ENCODE measurements around the gene XYLT1. TPM values are rescaled to one million over a fixed set of nuclear protein-coding genes. Genes with fewer than 3 reads are reported as not detected.

Gene XYLT1
- total and polyA plus RNA-seq, 2 of the 4 experiments (the other 2 are of a cell fraction): 9.0 to 12.7 TPM

- Histone ChIP-seq H3K27ac (ENCODE audit: insufficient read depth, low read length) (no peak overlapping the region), H3K56ac (ENCODE audit: extremely low read depth, insufficient read depth, low read length) (no peak overlapping the region), H3K27me3 (ENCODE audit: control insufficient read depth, insufficient read depth, low read length) (no peaks in the 10 kb centered on the region), H2AFZ (replicated peaks; ENCODE audit: low read length, poor library complexity) (no peak overlapping the region), H3K9ac (ENCODE audit: low read depth, low read length) (no peak overlapping the region), H3K18ac (ENCODE audit: low read depth, low read length) (no peak overlapping the region), H3K4ac (ENCODE audit: low read depth, low read length) (no peak overlapping the region), H3K23ac (ENCODE audit: low read depth, low read length) (no peak overlapping the region), H3K9me3 (ENCODE audit: control insufficient read depth, insufficient read depth, low read length) (no peaks in the 10 kb centered on the region), H3K4me2 (ENCODE audit: low read depth, low read length) (no peak overlapping the region), H2BK15ac (ENCODE audit: low read depth, low read length) (no peak overlapping the region), H4K5ac (ENCODE audit: low read depth, low read length) (no peak overlapping the region), H4K8ac (ENCODE audit: low read depth in 2 of 2, low read length in 2 of 2) (no peak overlapping the region), H2BK20ac (ENCODE audit: low read depth, low read length) (no peak overlapping the region), H2AK5ac (ENCODE audit: low read depth, low read length) (no peak overlapping the region), H3K36me3 (ENCODE audit: control insufficient read depth, insufficient read depth, low read length) (no peaks in the 10 kb centered on the region), H2AK9ac (replicated peaks; ENCODE audit: low read depth, low read length, poor library complexity) (no peak overlapping the region), H3K79me1 (ENCODE audit: low read depth in 1 of 2, low read length in 2 of 2) (peaks cover 5 to 10% of the 10 kb centered on the region in 2 experiments; a peak in 3 of 4 replicates), H3K4me3 (ENCODE audit: insufficient read depth, low read depth, low read length) (no peak overlapping the region), H4K20me1 (ENCODE audit: insufficient read depth, low read length) (peaks cover 4% of the 10 kb centered on the region; the same call in 1 of the 2 replicates), H3K4me1 (ENCODE audit: control insufficient read depth, insufficient read depth, low read length) (no peaks in the 10 kb centered on the region), H4K91ac (ENCODE audit: insufficient read depth, low read depth, low read length) (no peak overlapping the region), H3K9me1 (ENCODE audit: insufficient read depth, low read length) (peaks cover 6% of the 10 kb centered on the region; the same call in 1 of the 2 replicates), H2BK120ac (ENCODE audit: low read depth, low read length) (no peak overlapping the region), H2BK5ac (ENCODE audit: low read depth, low read length, poor library complexity, severe bottlenecking) (no peak overlapping the region), H3K14ac (replicated peaks; ENCODE audit: low read depth, low read length) (no peak overlapping the region)
- CTCF ChIA-PET: no interaction called here
- POLR2A ChIA-PET (ENCODE audit: unreplicated experiment): no interaction called here
- intact Hi-C loops (cut with micrococcal nuclease) (no loop called here), in situ Hi-C loops (cut with MboI; ENCODE audit: low sequenced_read_pairs) (no loop called here), dilution Hi-C loops (cut with HindIII; ENCODE audit: low sequenced_read_pairs, unreplicated experiment) (no loop called here)
- no peak for ATAC-seq (ENCODE audit: low read depth)
- no peak for TF ChIP-seq FOS (IDR thresholded peaks at IDR 0.05; ENCODE audit: low read depth, low read length)
- TF ChIP-seq MAFK (IDR thresholded peaks at IDR 0.05; ENCODE audit: low read depth, low read length): no peak
- no peak for TF ChIP-seq MAZ (IDR thresholded peaks at IDR 0.05; ENCODE audit: borderline replicate concordance, low read depth, low read length)
- TF ChIP-seq ELK1 (IDR thresholded peaks at IDR 0.05; ENCODE audit: borderline replicate concordance, low read depth, low read length): no peak
- TF ChIP-seq SMC3 (IDR thresholded peaks at IDR 0.05; ENCODE audit: low read depth, low read length): no peak
- no peak for TF ChIP-seq RCOR1 (IDR thresholded peaks at IDR 0.05; ENCODE audit: insufficient replicate concordance, low read length)
- no peak for TF ChIP-seq NFE2L2 (IDR thresholded peaks at IDR 0.05; ENCODE audit: low read depth, low read length)
- TF ChIP-seq RAD21 (IDR thresholded peaks at IDR 0.05; ENCODE audit: low read length): no peak
- DNase-seq: no peak
- WGBS, 2 experiments (ENCODE audit: extremely low coverage in 2 of 2, insufficient read length in 1 of 2): no CpG with 5 or more reads among the region's 4 CpGs
- BruUV-seq (replicated peaks): no TSS peak
Observed at GRCh38 chr16:17302214-17302613, 168.5 kb downstream of the XYLT1 start.
